Esophagus squamous epithelium (tissue), 5 donors: ENCODE measurements around the gene C1orf185. TPM values are rescaled to one million over a fixed set of nuclear protein-coding genes. Genes with fewer than 3 reads are reported as not detected.
"Not testable (repeated sequence)": the region's sequence is repeated elsewhere in the genome, so short reads cannot be mapped to it uniquely, and the experiment has no call there.

Experiments used
- DNase-seq: peaks from one replicate; lab custom pipeline; 2025; lab: John Stamatoyannopoulos, UW
- H3K27ac ChIP-seq, 4 donors: fragments of 200-600 bp; sonication (generic); one replicate each; pipeline ENCODE4 v1.5.1; 2016 to 2019; ENCODE audit warnings: mild to moderate bottlenecking in 1 of 4
- H3K27me3 ChIP-seq, 4 donors: fragments of 200-600 bp; sonication (generic); 1 replicate in 3 of 4; 2 replicates in 1 of 4; pipeline versions ENCODE4 v1.5.1 to v1.6.0; 2017 to 2021; ENCODE audit warnings: antibody characterized with exemption in 1 of 4
- H3K36me3 ChIP-seq, 3 donors: fragments of 200-600 bp; sonication (generic); one replicate each; pipeline ENCODE4 v1.5.1; 2016 to 2019
- H3K4me1 ChIP-seq, 3 donors: fragments of 200-600 bp; sonication (generic); one replicate each; pipeline ENCODE4 v1.5.1; 2017 to 2019
- H3K4me3 ChIP-seq, 4 donors: fragments of 200-600 bp; sonication (generic); 1 replicate in 3 of 4; 2 replicates in 1 of 4; pipeline ENCODE4 v1.5.1; 2016 to 2019; ENCODE audit warnings: mild to moderate bottlenecking in 2 of 4, moderate library complexity in 1 of 4
- H3K9me3 ChIP-seq, 3 donors: fragments of 200-600 bp; sonication (generic); one replicate each; pipeline ENCODE4 v1.5.1; 2016 to 2019
- POLR2A ChIP-seq, 4 donors: fragments of 450-650 bp; IDR thresholded peaks; one replicate each; pipeline ENCODE4 v1.6.1; 2017; ENCODE audit warnings: antibody characterized with exemption in 4 of 4, mild to moderate bottlenecking in 4 of 4, moderate library complexity in 3 of 4
- WGBS, 2 donors: methylation state at CpG; one replicate each; pipeline ENCODE4 v1.1.5; 2018; 5-methylcytosine and 5-hydroxymethylcytosine counted together
- intact Hi-C: fragments of 100-400 bp; cut with DNase I; formaldehyde crosslinking; loops from one replicate; pipeline ENCODE4 v1.15.0; 2022
- total RNA-seq, 4 donors: library from RNA; depleted of rRNA; stranded (reverse); fragments of >200 nt; gene quantifications; one replicate each; pipeline ENCODE4 v1.1.0, GENCODE V29; 2016
- TF ChIP-seq, protein P1 (sequence below), 6 experiments: fragments of 450-650 bp in 4 of 6; fragments of 200-600 bp in 2 of 6; sonication (generic) in 2 of 6; IDR thresholded peaks; one replicate each; pipeline ENCODE4 v1.5.1; 2016 to 2019; ENCODE audit warnings: antibody characterized with exemption in 6 of 6, mild to moderate bottlenecking in 4 of 6, moderate library complexity in 4 of 6
- donor health status: DM: yes; HTN: yes; CAD: no.

The C1orf185 gene
- total RNA-seq, 4 donors from 2014 or later = not detected

DNA sequence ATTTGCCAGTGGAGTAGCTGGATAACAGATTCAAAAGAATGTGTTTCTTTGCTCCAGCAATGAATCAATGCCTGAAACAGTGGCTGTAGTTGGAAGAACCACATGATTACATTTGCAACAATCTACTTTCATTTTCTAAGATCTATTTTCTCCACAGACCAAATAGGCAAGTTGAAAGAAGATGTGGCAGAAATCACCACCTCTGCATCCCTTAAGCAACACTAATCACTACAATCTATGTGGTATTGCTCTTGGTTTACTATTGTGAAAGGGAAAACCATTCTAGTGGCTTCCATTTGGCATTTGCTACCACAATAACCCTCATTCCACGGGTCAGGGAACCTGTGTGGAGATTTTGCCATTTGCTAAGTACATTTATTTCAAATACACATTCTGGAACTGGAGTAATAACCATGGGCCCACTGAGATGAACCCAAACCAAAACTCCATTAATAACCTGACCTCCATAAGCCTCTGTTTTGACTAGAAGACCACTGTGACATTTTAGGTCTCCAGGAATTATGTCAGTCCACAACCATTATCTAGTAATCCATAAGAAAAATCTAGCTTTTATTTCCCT lies 66.3 kb downstream of the C1orf185 start:
- intact Hi-C loops = no loop called here
- TF ChIP-seq, protein P1, sequence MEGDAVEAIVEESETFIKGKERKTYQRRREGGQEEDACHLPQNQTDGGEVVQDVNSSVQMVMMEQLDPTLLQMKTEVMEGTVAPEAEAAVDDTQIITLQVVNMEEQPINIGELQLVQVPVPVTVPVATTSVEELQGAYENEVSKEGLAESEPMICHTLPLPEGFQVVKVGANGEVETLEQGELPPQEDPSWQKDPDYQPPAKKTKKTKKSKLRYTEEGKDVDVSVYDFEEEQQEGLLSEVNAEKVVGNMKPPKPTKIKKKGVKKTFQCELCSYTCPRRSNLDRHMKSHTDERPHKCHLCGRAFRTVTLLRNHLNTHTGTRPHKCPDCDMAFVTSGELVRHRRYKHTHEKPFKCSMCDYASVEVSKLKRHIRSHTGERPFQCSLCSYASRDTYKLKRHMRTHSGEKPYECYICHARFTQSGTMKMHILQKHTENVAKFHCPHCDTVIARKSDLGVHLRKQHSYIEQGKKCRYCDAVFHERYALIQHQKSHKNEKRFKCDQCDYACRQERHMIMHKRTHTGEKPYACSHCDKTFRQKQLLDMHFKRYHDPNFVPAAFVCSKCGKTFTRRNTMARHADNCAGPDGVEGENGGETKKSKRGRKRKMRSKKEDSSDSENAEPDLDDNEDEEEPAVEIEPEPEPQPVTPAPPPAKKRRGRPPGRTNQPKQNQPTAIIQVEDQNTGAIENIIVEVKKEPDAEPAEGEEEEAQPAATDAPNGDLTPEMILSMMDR (IDR thresholded peaks at IDR 0.05) = no peak
- TF ChIP-seq POLR2A (IDR thresholded peaks at IDR 0.05) = no peak
- Histone ChIP-seq H3K27me3 (no peaks in the 10 kb centered on the region), H3K4me3 (no peak overlapping the region), H3K27ac (no peak overlapping the region), H3K36me3 (no peaks in the 10 kb centered on the region), H3K4me1 (peaks cover 0 to 4% (median 3%) of the 10 kb centered on the region in 3 donors), H3K9me3 (peaks cover 0 to 3% (median 0%) of the 10 kb centered on the region in 3 donors)
- 29 to 58% methylated on average over 1 of the region's 1 CpG for WGBS, 2 donors
- no peak for DNase-seq

DNA sequence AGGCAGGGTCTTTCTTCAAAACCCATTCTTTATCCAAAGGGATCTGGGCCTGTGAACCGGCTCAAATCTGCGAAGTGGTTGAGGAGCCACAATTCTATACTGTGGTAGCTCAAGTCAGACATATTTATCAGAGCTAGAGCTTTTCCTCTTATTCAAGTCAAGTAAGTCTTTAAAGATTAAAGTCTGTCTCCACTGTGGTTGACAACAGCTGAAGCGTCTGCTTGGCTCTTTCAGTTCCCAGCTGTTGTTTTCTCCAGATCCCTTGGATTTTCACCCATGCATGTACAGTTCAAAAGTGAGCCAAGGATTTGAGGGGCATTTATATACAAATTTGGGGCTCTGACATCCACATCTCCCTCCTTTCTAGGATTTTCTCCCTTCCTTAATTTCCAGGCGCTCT lies 66.9 kb downstream of the C1orf185 start:
- no peak for DNase-seq
- peaks cover 0 to 3% (median 0%) of the 10 kb centered on the region in 3 donors for H3K9me3 ChIP-seq
- intact Hi-C loops = no loop called here

DNA sequence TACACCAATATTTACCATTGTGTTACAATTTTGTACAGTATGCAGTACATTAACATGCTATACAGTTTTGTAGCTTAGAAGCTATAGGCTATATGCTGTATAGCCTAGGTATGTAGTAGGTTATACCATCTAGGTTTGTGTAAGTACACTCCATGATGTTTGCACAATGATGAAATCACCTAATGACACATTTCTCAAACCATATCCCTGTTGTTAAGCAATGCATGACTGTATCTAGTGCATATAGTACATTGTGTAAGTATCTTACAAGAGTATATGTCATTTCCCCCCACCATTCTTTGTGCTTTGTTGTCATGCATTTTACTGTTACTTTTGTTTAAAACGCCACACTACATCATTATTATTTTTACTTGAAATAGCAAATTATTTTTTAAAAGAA lies 68.3 kb downstream of the C1orf185 start:
- no peak overlapping the region for H3K4me3 ChIP-seq
- no peak for TF ChIP-seq POLR2A (IDR thresholded peaks at IDR 0.05)
- TF ChIP-seq, protein P1 (IDR thresholded peaks at IDR 0.05) = no peak
- no peak overlapping the region for H3K27ac ChIP-seq
- WGBS, 2 donors = 56 to 85% methylated on average over 1 of the region's 1 CpG
- H3K36me3 ChIP-seq = no peaks in the 10 kb centered on the region
- intact Hi-C loops = no loop called here
- H3K4me1 ChIP-seq = peaks cover 0 to 4% (median 3%) of the 10 kb centered on the region in 3 donors
- H3K9me3 ChIP-seq = peaks cover 0 to 3% (median 0%) of the 10 kb centered on the region in 3 donors
- H3K27me3 ChIP-seq = no peaks in the 10 kb centered on the region
- no peak for DNase-seq

More for the DNA sequence above, 66.9 kb downstream of the C1orf185 start:
- 79 to 83% methylated on average over 4 of the region's 4 CpGs for WGBS, 2 donors
- no peak overlapping the region for H3K27ac ChIP-seq
- TF ChIP-seq, protein P1 (IDR thresholded peaks at IDR 0.05) = no peak
- TF ChIP-seq POLR2A (IDR thresholded peaks at IDR 0.05) = no peak
- peaks cover 0 to 4% (median 3%) of the 10 kb centered on the region in 3 donors for H3K4me1 ChIP-seq
- H3K27me3 ChIP-seq = no peaks in the 10 kb centered on the region
- no peak overlapping the region for H3K4me3 ChIP-seq
- no peaks in the 10 kb centered on the region for H3K36me3 ChIP-seq

DNA sequence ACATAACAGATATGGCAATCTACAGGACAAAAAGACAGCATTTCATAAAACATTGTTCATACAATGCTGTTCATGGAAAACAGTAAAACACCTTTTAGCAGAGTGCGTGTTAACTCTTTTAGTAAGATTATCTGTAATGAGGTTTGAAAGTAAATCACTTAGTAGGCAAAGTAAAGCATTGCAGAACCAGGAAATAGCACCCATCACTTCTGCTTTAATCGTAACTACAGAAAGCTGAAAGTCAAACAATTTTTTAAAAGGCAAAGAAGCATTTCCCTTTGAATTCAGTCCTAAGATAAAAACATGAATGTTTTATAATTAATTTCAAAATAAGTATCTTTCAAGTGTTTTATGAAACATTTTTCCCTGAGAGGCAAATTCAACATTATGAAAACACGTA lies 70.8 kb downstream of the C1orf185 start:
- no peak for DNase-seq
- WGBS, 2 donors = 73 to 80% methylated on average over 3 of the region's 3 CpGs

DNA sequence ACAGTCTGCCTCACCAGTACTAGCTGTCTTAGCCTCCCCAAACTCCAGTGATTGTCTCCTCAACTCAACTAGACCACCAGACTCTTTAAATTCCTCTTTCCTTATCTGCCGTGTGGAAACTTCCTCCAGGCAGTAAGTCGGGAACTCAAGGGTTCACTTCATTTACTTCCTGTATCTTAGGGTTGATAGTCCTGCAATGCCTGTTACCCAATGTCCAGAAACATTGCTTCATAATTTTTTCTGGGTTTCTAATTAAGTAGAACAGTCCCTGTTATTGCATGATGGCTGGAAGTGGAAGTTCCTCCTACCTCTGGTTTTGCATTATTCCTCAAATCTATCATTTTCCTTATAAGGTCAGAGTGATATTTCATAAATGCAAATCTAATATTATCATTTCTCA lies 73.2 kb downstream of the C1orf185 start:
- intact Hi-C loops = no loop called here
- no peak overlapping the region for H3K4me3 ChIP-seq
- H3K9me3 ChIP-seq = peaks cover 0 to 3% (median 0%) of the 10 kb centered on the region in 3 donors
- no peak overlapping the region for H3K27ac ChIP-seq
- H3K4me1 ChIP-seq = no peaks in the 10 kb centered on the region
- no peak for DNase-seq
- WGBS, 2 donors = 51 to 53% methylated on average over 2 of the region's 2 CpGs
- no peaks in the 10 kb centered on the region for H3K36me3 ChIP-seq
- TF ChIP-seq, protein P1 (IDR thresholded peaks at IDR 0.05) = no peak
- TF ChIP-seq POLR2A (IDR thresholded peaks at IDR 0.05) = no peak
- peaks cover 0 to 7% (median 0%) of the 10 kb centered on the region in 4 donors for H3K27me3 ChIP-seq

More for the DNA sequence above, 70.8 kb downstream of the C1orf185 start:
- Histone ChIP-seq H3K9me3 (peaks cover 0 to 3% (median 0%) of the 10 kb centered on the region in 3 donors), H3K4me1 (peaks cover 0 to 4% (median 3%) of the 10 kb centered on the region in 3 donors), H3K27me3 (no peaks in the 10 kb centered on the region), H3K4me3 (no peak overlapping the region), H3K36me3 (no peaks in the 10 kb centered on the region), H3K27ac (no peak overlapping the region)
- intact Hi-C loops = no loop called here
- no peak for TF ChIP-seq POLR2A (IDR thresholded peaks at IDR 0.05)
- TF ChIP-seq, protein P1 (IDR thresholded peaks at IDR 0.05) = no peak

DNA sequence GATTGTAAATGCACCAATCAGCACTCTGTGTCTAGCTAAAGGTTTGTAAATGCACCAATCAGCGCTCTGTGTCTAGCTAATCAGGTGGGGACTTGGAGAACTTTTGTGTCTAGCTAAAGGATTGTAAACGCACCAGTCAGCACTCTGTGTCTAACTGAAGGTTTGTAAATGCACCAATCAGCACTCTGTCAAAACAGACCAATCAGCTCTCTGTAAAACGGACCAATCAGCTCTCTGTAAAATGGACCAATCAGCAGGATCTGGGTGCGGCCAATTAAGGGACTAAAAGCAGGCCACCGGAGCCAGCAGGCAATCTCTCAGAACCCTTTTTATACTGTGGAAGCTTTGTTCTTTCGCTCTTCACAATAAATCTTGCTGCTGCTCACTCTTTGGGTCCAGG lies 76.0 kb downstream of the C1orf185 start:
- intact Hi-C loops, H3K4me1 ChIP-seq, H3K9me3 ChIP-seq, H3K27ac ChIP-seq, H3K36me3 ChIP-seq, H3K27me3 ChIP-seq, H3K4me3 ChIP-seq, DNase-seq: not testable (repeated sequence)
- WGBS, 2 donors = 85 to 88% methylated on average over 6 of the region's 6 CpGs
